SJCRH30 (cell line): ENCODE data around the gene WDR46. TPM values are rescaled to one million over a fixed set of nuclear protein-coding genes. Genes with fewer than 3 reads are reported as not detected.
"Not testable (repeated sequence)": the region's sequence is repeated elsewhere in the genome, so short reads cannot be mapped to it uniquely, and the experiment has no call there.

ENCODE experiments used
- DNase-seq, 2 experiments: peaks; one replicate each; pipeline ENCODE4 v3.0.0-alpha.2; 2015 to 2020
- H3K27ac ChIP-seq: fragments of 250-450 bp; sonication (Bioruptor Pico); 2 replicates; pipeline ENCODE4 v1.5.1; 2020; ENCODE audit warnings: mild to moderate bottlenecking, moderate library complexity
- H3K27me3 ChIP-seq: fragments of 250-450 bp; sonication (Bioruptor Pico); 2 replicates; pipeline ENCODE4 v1.5.1; 2020; ENCODE audit warnings: mild to moderate bottlenecking, moderate library complexity
- H3K36me3 ChIP-seq: fragments of 250-450 bp; sonication (Bioruptor Pico); 2 replicates; pipeline ENCODE4 v1.5.1; 2020; ENCODE audit warnings: mild to moderate bottlenecking, moderate library complexity
- H3K4me1 ChIP-seq: fragments of 250-450 bp; sonication (Bioruptor Pico); 2 replicates; pipeline ENCODE4 v1.5.1; 2020; ENCODE audit warnings: mild to moderate bottlenecking, moderate library complexity
- H3K4me3 ChIP-seq: fragments of 250-450 bp; sonication (Bioruptor Pico); 2 replicates; pipeline ENCODE4 v1.5.1; 2020; ENCODE audit warnings: mild to moderate bottlenecking, moderate library complexity
- H3K9me3 ChIP-seq: fragments of 250-450 bp; sonication (Bioruptor Pico); replicated peaks from 2 replicates; pipeline ENCODE4 v1.5.1; 2020; ENCODE audit warnings: mild to moderate bottlenecking, moderate library complexity
- total RNA-seq: library from RNA; depleted of rRNA; stranded (reverse); fragments of >200 nt; shearing (Covaris generic); gene quantifications from 2 replicates; pipeline ENCODE4 v1.2.3, GENCODE V29; 2014

The WDR46 gene
- total RNA-seq, 1 experiment from 2014 or later: 61.5 TPM

GRCh38 chr6:33271468-33272274, 17.4 kb downstream of the WDR46 start, which contains the start of the genes RPS18 and VPS52:
Gene RPS18, plus strand, starts transcription at chr6:33272075. Its CDS starts 45 bp downstream, at chr6:33272120.
Gene VPS52, minus strand, starts transcription at chr6:33271876. Its CDS starts 201 bp downstream, at chr6:33271675.
- H3K4me1 ChIP-seq: peaks cover 7% of the 10 kb centered on the region
- H3K36me3 ChIP-seq: peaks cover 45% of the 10 kb centered on the region
- no peaks in the 10 kb centered on the region for H3K27me3 ChIP-seq
- no peaks in the 10 kb centered on the region for H3K9me3 ChIP-seq
- peak within 1 kb of the TSS; percentile 72 for H3K4me3 ChIP-seq
- peak; percentile 96 to 99 for DNase-seq
- peak within 1 kb of the TSS; percentile 84 for H3K27ac ChIP-seq

- Histone ChIP-seq H3K27me3 (no peaks in the 10 kb centered on the region), H3K36me3 (peaks cover 40% of the 10 kb centered on the region)
- no peak for DNase-seq
Observed at GRCh38 chr6:33271117-33271467, 17.9 kb downstream of the WDR46 start.

GRCh38 chr6:33264015-33264414, 25.0 kb downstream of the WDR46 start:
- Histone ChIP-seq H3K4me3 (no peak overlapping the region), H3K4me1 (no peaks in the 10 kb centered on the region), H3K27me3 (no peaks in the 10 kb centered on the region), H3K9me3 (no peaks in the 10 kb centered on the region), H3K27ac (no peak overlapping the region), H3K36me3 (peaks cover 13% of the 10 kb centered on the region; the same call in 1 of the 2 replicates)
- no peak for DNase-seq

More at GRCh38 chr6:33271117-33271467, 17.9 kb downstream of the WDR46 start:
- H3K4me3 ChIP-seq: peak overlapping the region; percentile 72
- H3K27ac ChIP-seq: peak overlapping the region; percentile 84
- H3K9me3 ChIP-seq: no peaks in the 10 kb centered on the region
- H3K4me1 ChIP-seq: peaks cover 7% of the 10 kb centered on the region

GRCh38 chr6:33262490-33262889, 26.5 kb downstream of the WDR46 start:
- H3K36me3 ChIP-seq: peaks cover 16% of the 10 kb centered on the region; the same call in 1 of the 2 replicates
- not testable (repeated sequence) for H3K27ac ChIP-seq, H3K4me3 ChIP-seq, DNase-seq, H3K9me3 ChIP-seq, H3K27me3 ChIP-seq, H3K4me1 ChIP-seq

GRCh38 chr6:33259032-33259431, 30.0 kb downstream of the WDR46 start:
- Histone ChIP-seq H3K27ac (no peak overlapping the region), H3K9me3 (no peaks in the 10 kb centered on the region), H3K4me1 (no peaks in the 10 kb centered on the region), H3K4me3 (no peak overlapping the region), H3K27me3 (no peaks in the 10 kb centered on the region), H3K36me3 (peaks cover 17% of the 10 kb centered on the region; the same call in 1 of the 2 replicates)
- DNase-seq: no peak

GRCh38 chr6:33254591-33254990, 34.4 kb downstream of the WDR46 start:
- Histone ChIP-seq H3K27ac (no peak overlapping the region), H3K36me3 (peaks cover 8% of the 10 kb centered on the region; the same call in 1 of the 2 replicates), H3K9me3 (no peaks in the 10 kb centered on the region), H3K4me3 (no peak overlapping the region), H3K27me3 (no peaks in the 10 kb centered on the region), H3K4me1 (no peaks in the 10 kb centered on the region)
- DNase-seq: no peak

GRCh38 chr6:33252759-33253158, 36.3 kb downstream of the WDR46 start:
- Histone ChIP-seq H3K27me3 (no peaks in the 10 kb centered on the region), H3K4me3 (no peak overlapping the region), H3K36me3 (peaks cover 7% of the 10 kb centered on the region; the same call in 1 of the 2 replicates), H3K9me3 (no peaks in the 10 kb centered on the region), H3K4me1 (no peaks in the 10 kb centered on the region; the same call in 1 of the 2 replicates), H3K27ac (no peak overlapping the region)
- no peak for DNase-seq

- Histone ChIP-seq H3K27ac (no peak overlapping the region), H3K27me3 (no peaks in the 10 kb centered on the region), H3K9me3 (no peaks in the 10 kb centered on the region), H3K36me3 (no peaks in the 10 kb centered on the region), H3K4me1 (no peaks in the 10 kb centered on the region; the same call in 1 of the 2 replicates), H3K4me3 (no peak overlapping the region)
- DNase-seq: no peak
Observed at GRCh38 chr6:33251395-33252012, 37.5 kb downstream of the WDR46 start.

GRCh38 chr6:33250731-33251130, 38.3 kb downstream of the WDR46 start:
- DNase-seq: no peak
- Histone ChIP-seq H3K27ac (no peak overlapping the region), H3K27me3 (no peaks in the 10 kb centered on the region), H3K4me1 (no peaks in the 10 kb centered on the region; the same call in 1 of the 2 replicates), H3K9me3 (no peaks in the 10 kb centered on the region), H3K4me3 (no peak overlapping the region), H3K36me3 (no peaks in the 10 kb centered on the region)

- Histone ChIP-seq H3K27ac (peak overlapping the region; percentile 58), H3K9me3 (no peaks in the 10 kb centered on the region), H3K36me3 (no peaks in the 10 kb centered on the region), H3K4me3 (peak overlapping the region; percentile 64), H3K27me3 (no peaks in the 10 kb centered on the region), H3K4me1 (no peaks in the 10 kb centered on the region; the same call in 1 of the 2 replicates)
- DNase-seq: peak in 1 of 2 experiments; percentile 26
Observed at GRCh38 chr6:33249732-33250630, 39.1 kb downstream of the WDR46 start.

GRCh38 chr6:33248932-33249731, 39.9 kb downstream of the WDR46 start:
- peak overlapping the region; percentile 65 for H3K27ac ChIP-seq
- H3K4me1 ChIP-seq: no peaks in the 10 kb centered on the region; the same call in 1 of the 2 replicates
- H3K36me3 ChIP-seq: no peaks in the 10 kb centered on the region
- H3K4me3 ChIP-seq: peak overlapping the region; percentile 64
- DNase-seq: peak; percentile 98 to 99
- no peaks in the 10 kb centered on the region for H3K9me3 ChIP-seq
- no peaks in the 10 kb centered on the region for H3K27me3 ChIP-seq

- Histone ChIP-seq H3K27ac (peak overlapping the region; percentile 65), H3K4me1 (no peaks in the 10 kb centered on the region; the same call in 1 of the 2 replicates), H3K36me3 (no peaks in the 10 kb centered on the region), H3K9me3 (no peaks in the 10 kb centered on the region), H3K27me3 (no peaks in the 10 kb centered on the region), H3K4me3 (peak overlapping the region; percentile 64)
- no peak for DNase-seq
Observed at GRCh38 chr6:33248643-33248931, 40.5 kb downstream of the WDR46 start.

GRCh38 chr6:33247977-33248642, 40.9 kb downstream of the WDR46 start:
- Histone ChIP-seq H3K27me3 (no peaks in the 10 kb centered on the region), H3K27ac (peak overlapping the region; percentile 65), H3K9me3 (no peaks in the 10 kb centered on the region), H3K36me3 (no peaks in the 10 kb centered on the region), H3K4me1 (no peaks in the 10 kb centered on the region; the same call in 1 of the 2 replicates), H3K4me3 (peak overlapping the region; percentile 64)
- peak; percentile 86 to 94 for DNase-seq
